Upper lobe of left lung (tissue), 6 donors: ENCODE data around the gene KCNT1. TPM values are rescaled to one million over a fixed set of nuclear protein-coding genes. Genes with fewer than 3 reads are reported as not detected.
A peak's percentile ranks its signal among the peaks of the same experiment; 100 is the strongest.

Source experiments
- ATAC-seq, 2 donors: fragments of 200-7000 bp; cut with Tn5 transposase; one replicate each; pipeline ENCODE4 v1.9.1; 2022; ENCODE audit warnings: mild to moderate bottlenecking in 2 of 2, moderate library complexity in 2 of 2; ENCODE audit not compliant: low FRiP score in 2 of 2
- DNase-seq, 2 donors: peaks; one replicate each; pipeline ENCODE4 v3.0.0-alpha.2; 2019 to 2020
- H3K27ac ChIP-seq, 4 donors: fragments of 200-600 bp; sonication (generic); one replicate each; pipeline ENCODE4 v1.5.1; 2016 to 2019
- H3K27me3 ChIP-seq, 4 donors: fragments of 200-600 bp; sonication (generic); one replicate each; pipeline ENCODE4 v1.5.1; 2017 to 2019
- H3K36me3 ChIP-seq, 4 donors: fragments of 200-600 bp; sonication (generic); one replicate each; pipeline ENCODE4 v1.5.1; 2016 to 2019
- H3K4me1 ChIP-seq, 4 donors: fragments of 200-600 bp; sonication (generic); one replicate each; pipeline ENCODE4 v1.5.1; 2018 to 2019
- H3K4me3 ChIP-seq, 4 donors: fragments of 200-600 bp; sonication (generic); one replicate each; pipeline ENCODE4 v1.5.1; 2017 to 2019; ENCODE audit warnings: mild to moderate bottlenecking in 2 of 4, moderate library complexity in 1 of 4
- H3K9me3 ChIP-seq, 4 donors: fragments of 200-600 bp; sonication (generic); one replicate each; pipeline ENCODE4 v1.5.1; 2018 to 2019
- CTCF ChIP-seq, 6 experiments: fragments of 450-650 bp in 4 of 6; fragments of 200-600 bp in 2 of 6; sonication (generic) in 2 of 6; IDR thresholded peaks; one replicate each; pipeline ENCODE4 v1.5.1; 2016 to 2019; ENCODE audit warnings: antibody characterized with exemption in 6 of 6
- EP300 ChIP-seq, 4 donors: sonication (generic); formaldehyde crosslinking; IDR thresholded peaks; one replicate each; pipeline ENCODE4 v1.5.1; 2017; ENCODE audit warnings: antibody characterized with exemption in 4 of 4, control low read depth in 2 of 4
- POLR2A ChIP-seq, 4 donors: fragments of 450-650 bp; IDR thresholded peaks; one replicate each; pipeline ENCODE4 v1.5.1; 2016 to 2017; ENCODE audit warnings: antibody characterized with exemption in 4 of 4, mild to moderate bottlenecking in 2 of 4
- POLR2AphosphoS5 ChIP-seq, 2 donors: sonication (generic); formaldehyde crosslinking; IDR thresholded peaks; one replicate each; pipeline ENCODE4 v1.5.1; 2017; ENCODE audit warnings: antibody characterized with exemption in 2 of 2
- WGBS, 2 donors: methylation state at CpG; one replicate each; pipeline ENCODE4 v1.1.5; 2017 to 2018; 5-methylcytosine and 5-hydroxymethylcytosine counted together
- total RNA-seq, 6 donors: library from RNA; depleted of rRNA in 4 of 6; stranded (reverse); fragments of >200 nt in 4 of 6; gene quantifications; one replicate each; pipeline versions ENCODE4 v1.1.0 to v1.2.1, GENCODE V29; 2016 to 2021
- donor health status: DM: no; HTN: no; CAD: no; lungs with moderate emphysema.
- donor health status: DM: no; HTN: yes; CAD: no; lungs with severe emphysema.

KCNT1 gene
- total RNA-seq, 6 donors from 2014 or later: 0.11 to 1.0 (median 0.31) TPM; not detected in 2

- TF ChIP-seq CTCF (IDR thresholded peaks at IDR 0.05) (no peak), POLR2AphosphoS5 (IDR thresholded peaks at IDR 0.05) (no peak), EP300 (IDR thresholded peaks at IDR 0.05) (no peak), POLR2A (IDR thresholded peaks at IDR 0.05) (no peak)
- 83 to 90% methylated on average over 9 to 13 of the region's 21 CpGs for WGBS, 2 donors
- ATAC-seq (no peak), DNase-seq (peak in 1 of 2 donors; percentile 76)
- no peaks in the 10 kb centered on the region for H3K4me1 ChIP-seq
- H3K27me3 ChIP-seq: no peaks in the 10 kb centered on the region
- H3K9me3 ChIP-seq: peaks cover 0 to 4% (median under 1%) of the 10 kb centered on the region in 4 donors
- H3K27ac ChIP-seq: no peak overlapping the region
- H3K4me3 ChIP-seq: no peak overlapping the region
- no peaks in the 10 kb centered on the region for H3K36me3 ChIP-seq
Observed at GRCh38 chr9:135771401-135772051, 69.5 kb downstream of the KCNT1 start.

- no peaks in the 10 kb centered on the region for H3K36me3 ChIP-seq
- WGBS, 2 donors: 94% methylated on average over 13 of the region's 13 CpGs; no CpG with 5 or more reads in 1 of the 2 donors
- no peak for TF ChIP-seq POLR2AphosphoS5 (IDR thresholded peaks at IDR 0.05)
- TF ChIP-seq EP300 (IDR thresholded peaks at IDR 0.05): no peak
- no peak for TF ChIP-seq POLR2A (IDR thresholded peaks at IDR 0.05)
- no peak for TF ChIP-seq CTCF (IDR thresholded peaks at IDR 0.05)
- H3K4me3 ChIP-seq: no peak overlapping the region
- ATAC-seq (no peak), DNase-seq (peak in 1 of 2 donors; percentile 52)
- no peak overlapping the region for H3K27ac ChIP-seq
- H3K9me3 ChIP-seq: no peaks in the 10 kb centered on the region
- H3K27me3 ChIP-seq: no peaks in the 10 kb centered on the region
- no peaks in the 10 kb centered on the region for H3K4me1 ChIP-seq
Observed at GRCh38 chr9:135772056-135772646, 70.2 kb downstream of the KCNT1 start.

- TF ChIP-seq CTCF (IDR thresholded peaks at IDR 0.05) (no peak), EP300 (IDR thresholded peaks at IDR 0.05) (no peak), POLR2A (IDR thresholded peaks at IDR 0.05) (no peak), POLR2AphosphoS5 (IDR thresholded peaks at IDR 0.05) (no peak)
- Histone ChIP-seq H3K27me3 (no peaks in the 10 kb centered on the region), H3K9me3 (no peaks in the 10 kb centered on the region), H3K4me1 (no peaks in the 10 kb centered on the region), H3K4me3 (no peak overlapping the region), H3K36me3 (no peaks in the 10 kb centered on the region), H3K27ac (no peak overlapping the region)
- ATAC-seq: no peak
- WGBS, 2 donors: 66% methylated on average over 15 of the region's 36 CpGs; no CpG with 5 or more reads in 1 of the 2 donors
- DNase-seq: peak in 1 of 2 donors; percentile 77
Observed at GRCh38 chr9:135772702-135773493, 70.9 kb downstream of the KCNT1 start.

GRCh38 chr9:135773530-135774238, 71.7 kb downstream of the KCNT1 start:
- H3K4me3 ChIP-seq: no peak overlapping the region
- H3K9me3 ChIP-seq: no peaks in the 10 kb centered on the region
- H3K4me1 ChIP-seq: no peaks in the 10 kb centered on the region
- H3K27ac ChIP-seq: no peak overlapping the region
- H3K36me3 ChIP-seq: no peaks in the 10 kb centered on the region
- no peak for TF ChIP-seq CTCF (IDR thresholded peaks at IDR 0.05)
- no peak for TF ChIP-seq EP300 (IDR thresholded peaks at IDR 0.05)
- ATAC-seq: no peak
- WGBS, 2 donors: 79 to 84% methylated on average over 9 of the region's 11 CpGs
- DNase-seq: peak in 1 of 2 donors; percentile 48
- no peaks in the 10 kb centered on the region for H3K27me3 ChIP-seq
